ENCODE measurements around the gene CD44.

CD44 gene

GRCh38 chr11:35208795-35209194 is 69.8 kb downstream of the CD44 start:
- no peak overlapping the region for H3K27ac ChIP-seq (ENCODE audit: low read length)
- no peak overlapping the region for H2AFZ ChIP-seq (ENCODE audit: low read depth, low read length)
- peaks cover 36% of the 10 kb centered on the region for H3K4me1 ChIP-seq (ENCODE audit: low read length)
- H3K9me3 ChIP-seq (ENCODE audit: insufficient read depth, low read length): no peaks in the 10 kb centered on the region
- TF ChIP-seq CTCF (IDR thresholded peaks at IDR 0.05; ENCODE audit: low read depth, low read length) (no peak), EZH2phosphoT487 (IDR thresholded peaks at IDR 0.05; ENCODE audit: low read depth) (no peak)
- H3K79me2 ChIP-seq (ENCODE audit: low read length): peaks cover 93% of the 10 kb centered on the region
- H3K27me3 ChIP-seq (ENCODE audit: low read depth, low read length): no peaks in the 10 kb centered on the region
- H3K9ac ChIP-seq (ENCODE audit: low read length): no peak overlapping the region
- peaks cover 79% of the 10 kb centered on the region for H4K20me1 ChIP-seq (ENCODE audit: insufficient read depth, low read length)
- H3K36me3 ChIP-seq (replicated peaks; ENCODE audit: low read depth, low read length): peaks cover 90% of the 10 kb centered on the region
- no peak overlapping the region for H3K4me2 ChIP-seq (ENCODE audit: low read length)
- no peak overlapping the region for H3K4me3 ChIP-seq (ENCODE audit: low read length)

- Histone ChIP-seq H4K20me1 (ENCODE audit: insufficient read depth, low read length) (peaks cover 71% of the 10 kb centered on the region), H2AFZ (ENCODE audit: low read depth, low read length) (no peak overlapping the region), H3K4me3 (ENCODE audit: low read length) (no peak overlapping the region), H3K9ac (ENCODE audit: low read length) (no peak overlapping the region), H3K27me3 (ENCODE audit: low read depth, low read length) (no peaks in the 10 kb centered on the region), H3K36me3 (replicated peaks; ENCODE audit: low read depth, low read length) (peaks cover 86% of the 10 kb centered on the region), H3K4me1 (ENCODE audit: low read length) (peaks cover 37% of the 10 kb centered on the region), H3K27ac (ENCODE audit: low read length) (peak overlapping the region; percentile 70), H3K9me3 (ENCODE audit: insufficient read depth, low read length) (no peaks in the 10 kb centered on the region), H3K79me2 (ENCODE audit: low read length) (peaks cover 84% of the 10 kb centered on the region), H3K4me2 (ENCODE audit: low read length) (peak overlapping the region; percentile 51)
- TF ChIP-seq CTCF (IDR thresholded peaks at IDR 0.05; ENCODE audit: low read depth, low read length) (no peak), EZH2phosphoT487 (IDR thresholded peaks at IDR 0.05; ENCODE audit: low read depth) (no peak)
Observed at GRCh38 chr11:35210876-35211546, 72.0 kb downstream of the CD44 start.

- Histone ChIP-seq H2AFZ (ENCODE audit: low read depth, low read length) (no peak overlapping the region), H3K36me3 (replicated peaks; ENCODE audit: low read depth, low read length) (peaks cover 86% of the 10 kb centered on the region), H3K4me1 (ENCODE audit: low read length) (peaks cover 37% of the 10 kb centered on the region), H3K79me2 (ENCODE audit: low read length) (peaks cover 82% of the 10 kb centered on the region), H3K9ac (ENCODE audit: low read length) (no peak overlapping the region), H3K4me3 (ENCODE audit: low read length) (no peak overlapping the region), H3K4me2 (ENCODE audit: low read length) (peak overlapping the region; percentile 51), H3K27me3 (ENCODE audit: low read depth, low read length) (no peaks in the 10 kb centered on the region), H4K20me1 (ENCODE audit: insufficient read depth, low read length) (peaks cover 71% of the 10 kb centered on the region), H3K27ac (ENCODE audit: low read length) (peak overlapping the region; percentile 70), H3K9me3 (ENCODE audit: insufficient read depth, low read length) (no peaks in the 10 kb centered on the region)
- no peak for TF ChIP-seq EZH2phosphoT487 (IDR thresholded peaks at IDR 0.05; ENCODE audit: low read depth)
- TF ChIP-seq CTCF (IDR thresholded peaks at IDR 0.05; ENCODE audit: low read depth, low read length): no peak
Observed at GRCh38 chr11:35211952-35212351, 73.0 kb downstream of the CD44 start.

GRCh38 chr11:35214226-35214770 is 75.3 kb downstream of the CD44 start:
- H3K4me2 ChIP-seq (ENCODE audit: low read length): no peak overlapping the region
- peaks cover 59% of the 10 kb centered on the region for H3K79me2 ChIP-seq (ENCODE audit: low read length)
- H2AFZ ChIP-seq (ENCODE audit: low read depth, low read length): no peak overlapping the region
- H3K4me1 ChIP-seq (ENCODE audit: low read length): peaks cover 33% of the 10 kb centered on the region
- H4K20me1 ChIP-seq (ENCODE audit: insufficient read depth, low read length): peaks cover 49% of the 10 kb centered on the region
- H3K9ac ChIP-seq (ENCODE audit: low read length): no peak overlapping the region
- H3K36me3 ChIP-seq (replicated peaks; ENCODE audit: low read depth, low read length): peaks cover 82% of the 10 kb centered on the region
- TF ChIP-seq CTCF (IDR thresholded peaks at IDR 0.05; ENCODE audit: low read depth, low read length): no peak
- no peak for TF ChIP-seq EZH2phosphoT487 (IDR thresholded peaks at IDR 0.05; ENCODE audit: low read depth)
- no peaks in the 10 kb centered on the region for H3K27me3 ChIP-seq (ENCODE audit: low read depth, low read length)
- H3K4me3 ChIP-seq (ENCODE audit: low read length): no peak overlapping the region
- H3K9me3 ChIP-seq (ENCODE audit: insufficient read depth, low read length): no peaks in the 10 kb centered on the region
- no peak overlapping the region for H3K27ac ChIP-seq (ENCODE audit: low read length)
